ENCODE measurements around the gene G6PC3. TPM values are rescaled to one million over a fixed set of nuclear protein-coding genes. Genes with fewer than 3 reads are reported as not detected.
A peak's percentile ranks its signal among the peaks of the same experiment; 100 is the strongest.

G6PC3 gene
- total RNA-seq, 4 donors from 2014 or later, result 41.4 to 104 (median 80.8) TPM

DNA sequence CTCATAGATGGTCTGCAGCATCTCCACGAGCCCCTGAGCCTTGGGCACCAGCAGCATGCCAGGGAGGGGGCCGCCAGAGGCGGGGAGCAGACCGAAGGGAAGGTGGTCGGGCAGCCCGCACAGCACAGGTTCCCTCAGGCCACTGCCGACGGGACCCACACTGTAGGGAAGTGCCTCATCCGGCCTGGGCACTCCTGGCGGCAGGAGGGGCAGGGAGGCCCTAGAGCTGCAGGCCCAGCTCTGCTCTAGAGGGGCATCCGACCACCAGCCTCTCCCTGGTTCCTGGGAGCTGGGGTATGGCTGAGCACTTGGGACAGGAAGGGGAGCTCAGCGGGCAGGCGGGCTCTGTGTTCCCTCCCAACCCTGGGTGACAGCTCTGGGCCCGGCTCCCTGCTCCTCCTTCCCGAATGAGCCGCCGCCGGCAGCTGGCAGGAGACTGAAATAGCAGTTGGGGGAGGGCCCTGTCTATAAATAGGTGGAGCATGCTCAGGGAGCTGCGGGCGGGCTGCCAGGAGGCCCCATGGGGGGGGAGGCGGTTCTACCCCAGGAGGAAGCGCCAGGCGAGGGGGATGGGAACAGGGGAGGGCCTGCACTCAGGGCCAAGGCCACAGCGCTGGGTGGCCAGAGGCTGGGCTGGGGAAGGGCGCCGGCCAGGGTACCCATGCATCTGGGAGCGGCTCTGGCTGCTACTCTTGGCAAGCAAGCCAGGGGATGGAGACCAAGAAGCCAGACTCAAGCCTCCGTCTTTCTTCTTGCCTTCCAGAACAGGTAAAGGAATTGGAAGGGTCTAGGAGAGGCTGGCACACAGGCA, 40.5 kb downstream of the G6PC3 start:
- WGBS, 2 donors, result 0 to 14% methylated on average over 2 to 13 of the region's 28 CpGs
- Histone ChIP-seq H3K4me3 (replicated peaks in 1 of 3) (peak overlapping the region in 1 of 3 donors; percentile 17), H3K9me3 (no peaks in the 10 kb centered on the region), H3K36me3 (peaks cover 0 to 2% of the 10 kb centered on the region in 2 donors), H3K27me3 (no peaks in the 10 kb centered on the region), H3K4me1 (peaks cover 34 to 67% of the 10 kb centered on the region in 2 donors), H3K27ac (peak overlapping the region; percentile 73 to 84 (median 84))
- intact Hi-C loops (cut with DNase I), result no loop called here
- peak; percentile 99 for DNase-seq
- TF ChIP-seq POLR2A (IDR thresholded peaks at IDR 0.05) (peak in 1 of 2 donors; percentile 89), CTCF (IDR thresholded peaks at IDR 0.05) (peak in 2 of 6 experiments; percentile 8 to 9)

DNA sequence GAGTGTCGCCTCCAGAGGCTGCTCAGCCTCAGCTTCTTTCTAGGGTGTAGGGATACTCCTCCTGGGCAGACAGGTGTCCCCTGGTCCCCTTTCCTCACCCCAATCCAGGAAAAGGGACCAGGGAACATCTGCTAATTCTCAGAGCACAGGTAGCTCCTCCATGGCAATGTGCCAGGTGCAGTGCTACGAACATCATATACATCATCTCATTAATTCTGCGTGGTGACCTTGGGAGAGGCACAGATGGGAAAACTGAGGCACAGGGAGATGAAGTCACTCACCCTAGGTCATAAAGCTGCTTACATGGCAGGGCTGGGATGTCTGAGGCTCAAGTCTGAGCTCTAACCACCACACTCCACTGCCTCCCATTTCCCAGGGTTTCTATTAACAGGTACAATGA, 41.2 kb downstream of the G6PC3 start:
- TF ChIP-seq CTCF (IDR thresholded peaks at IDR 0.05) (no peak), POLR2A (IDR thresholded peaks at IDR 0.05) (no peak)
- Histone ChIP-seq H3K27me3 (no peaks in the 10 kb centered on the region), H3K36me3 (peaks cover 4 to 8% of the 10 kb centered on the region in 2 donors), H3K4me1 (peaks cover 34 to 67% of the 10 kb centered on the region in 2 donors), H3K27ac (peak overlapping the region; percentile 73 to 84 (median 76)), H3K9me3 (no peaks in the 10 kb centered on the region), H3K4me3 (replicated peaks in 1 of 3) (no peak overlapping the region)
- intact Hi-C loops (cut with DNase I), result no loop called here
- DNase-seq, result no peak
- WGBS, 2 donors, result 71 to 86% methylated on average over 3 of the region's 3 CpGs

- TF ChIP-seq CTCF (IDR thresholded peaks at IDR 0.05), result no peak
- TF ChIP-seq POLR2A (IDR thresholded peaks at IDR 0.05), result no peak
- Histone ChIP-seq H3K4me1 (peaks cover 34 to 61% of the 10 kb centered on the region in 2 donors), H3K27me3 (no peaks in the 10 kb centered on the region), H3K36me3 (peaks cover 4 to 8% of the 10 kb centered on the region in 2 donors), H3K27ac (peak overlapping the region; percentile 73 to 84 (median 76)), H3K4me3 (replicated peaks in 1 of 3) (no peak overlapping the region), H3K9me3 (no peaks in the 10 kb centered on the region)
- peak; percentile 76 to 78 for DNase-seq
- 72 to 75% methylated on average over 3 to 4 of the region's 4 CpGs for WGBS, 2 donors
- intact Hi-C loops (cut with DNase I), result no loop called here
Measured at GRCh38 chr17:44112284-44113280, 42.0 kb downstream of the G6PC3 start.

GRCh38 chr17:44113382-44113781, 42.8 kb downstream of the G6PC3 start:
- peaks cover 4 to 8% of the 10 kb centered on the region in 2 donors for H3K36me3 ChIP-seq
- H3K9me3 ChIP-seq, result no peaks in the 10 kb centered on the region
- peak overlapping the region in 2 of 3 donors; percentile 13 to 19 for H3K27ac ChIP-seq
- peaks cover 34 to 55% of the 10 kb centered on the region in 2 donors for H3K4me1 ChIP-seq
- no peak for TF ChIP-seq POLR2A (IDR thresholded peaks at IDR 0.05)
- TF ChIP-seq CTCF (IDR thresholded peaks at IDR 0.05), result no peak
- H3K27me3 ChIP-seq, result no peaks in the 10 kb centered on the region
- intact Hi-C loops (cut with DNase I), result no loop called here
- DNase-seq, result no peak
- no peak overlapping the region for H3K4me3 ChIP-seq (replicated peaks in 1 of 3)
- 95 to 97% methylated on average over 1 of the region's 1 CpG for WGBS, 2 donors

Data from thyroid gland (tissue), 4 donors.